Endothelial cell of umbilical vein (primary cell): Measurements from ENCODE around the gene RYR2. TPM values are rescaled to one million over a fixed set of nuclear protein-coding genes. Genes with fewer than 3 reads are reported as not detected.

ENCODE experiments used
- BruUV-seq: library from RNA; stranded (reverse); fragments of 400-500 nt; replicated peaks from 2 replicates; lab custom pipeline; 2021; lab: Mats Ljungman, UMichigan
- CTCF ChIA-PET: fragments of 300-600, 350-600 bp; sonication (Branson Sonifier 250); formaldehyde crosslinking; loops from one replicate; lab custom pipeline; 2021; ENCODE audit warnings: antibody characterized with exemption, inconsistent platforms; lab: Charles Lee
- POLR2A ChIA-PET: fragments of 300-600, 350-600 bp; sonication (Branson Sonifier 250); formaldehyde crosslinking; loops from one replicate; lab custom pipeline; 2021; ENCODE audit warnings: antibody characterized with exemption, inconsistent platforms; lab: Charles Lee
- DNase-seq: peaks from one replicate; pipeline ENCODE4 v3.0.0-alpha.2; 2011; ENCODE audit warnings: low read depth, low spot score
- FAIRE-seq: peaks from 2 replicates; lab custom pipeline; 2011; peaks lifted over from hg19 to GRCh38; lab: Jason Lieb, UNC
- H2AFZ ChIP-seq: 2 replicates; pipeline ENCODE4 v1.6.0; 2012; ENCODE audit warnings: low read depth, low read length, control low read depth, inconsistent platforms
- H3K27ac ChIP-seq: 2 replicates; pipeline ENCODE4 v1.5.1; 2011; ENCODE audit warnings: low read depth, mild to moderate bottlenecking, control low read depth, low read length, moderate library complexity; ENCODE audit not compliant: insufficient read depth
- H3K27me3 ChIP-seq, 2 experiments: 2 replicates each; pipeline versions ENCODE4 v1.6.0 to v1.6.1; 2011; ENCODE audit warnings: low read length in 2 of 2, mixed read lengths in 1 of 2; ENCODE audit not compliant: control insufficient read depth in 2 of 2, insufficient read depth in 2 of 2
- H3K36me3 ChIP-seq, 2 experiments: 2 replicates in 1 of 2; 3 replicates in 1 of 2; pipeline ENCODE4 v1.5.1; 2011; ENCODE audit warnings: low read length in 2 of 2, mild to moderate bottlenecking in 1 of 2, moderate library complexity in 1 of 2; ENCODE audit not compliant: control insufficient read depth in 2 of 2, insufficient read depth in 2 of 2; ENCODE audit errors: extremely low read depth in 1 of 2
- H3K4me1 ChIP-seq: 3 replicates; pipeline ENCODE4 v1.5.1; 2011; ENCODE audit warnings: mild to moderate bottlenecking, low read length; ENCODE audit not compliant: control insufficient read depth, insufficient read depth; ENCODE audit errors: extremely low read depth
- H3K4me2 ChIP-seq: 2 replicates; pipeline ENCODE4 v1.6.1; 2011; ENCODE audit warnings: low read length, control low read depth, mixed read lengths; ENCODE audit not compliant: insufficient read depth
- H3K4me3 ChIP-seq, 3 experiments: fragments of 200-600 bp in 1 of 3; sonication (generic), shearing (Covaris generic) in 1 of 3; replicated peaks in 1 of 3; 2 replicates each; pipeline ENCODE4 v1.5.1; 2011 to 2016; ENCODE audit warnings: control low read depth in 3 of 3, low read length in 3 of 3, mild to moderate bottlenecking in 2 of 3, inconsistent platforms in 1 of 3, low read depth in 1 of 3, moderate library complexity in 1 of 3; ENCODE audit not compliant: insufficient read depth in 1 of 3
- H3K79me2 ChIP-seq: 2 replicates; pipeline ENCODE4 v1.6.0; 2012; ENCODE audit warnings: low read length, inconsistent platforms; ENCODE audit not compliant: control insufficient read depth, insufficient read depth
- H3K9ac ChIP-seq: replicated peaks from 2 replicates; pipeline ENCODE3; 2011; ENCODE audit warnings: low read length, control low read depth; ENCODE audit not compliant: insufficient read depth; ENCODE audit errors: extremely low read depth
- H3K9me1 ChIP-seq: replicated peaks from 3 replicates; pipeline ENCODE4 v1.6.0; 2011; ENCODE audit warnings: mild to moderate bottlenecking, low read length; ENCODE audit not compliant: control insufficient read depth, insufficient read depth; ENCODE audit errors: extremely low read depth
- H3K9me3 ChIP-seq: replicated peaks from 2 replicates; pipeline ENCODE4 v1.5.1; 2012; ENCODE audit warnings: low read length, inconsistent platforms; ENCODE audit not compliant: control insufficient read depth, insufficient read depth
- H4K20me1 ChIP-seq: replicated peaks from 2 replicates; pipeline ENCODE3; 2011; ENCODE audit warnings: mild to moderate bottlenecking, low read length; ENCODE audit not compliant: control insufficient read depth, insufficient read depth; ENCODE audit errors: extremely low read depth
- EZH2 ChIP-seq: IDR thresholded peaks from 2 replicates; pipeline ENCODE4 v1.6.1; 2012; ENCODE audit warnings: borderline replicate concordance, low read depth, mild to moderate bottlenecking, moderate library complexity, low read length, inconsistent platforms; ENCODE audit not compliant: severe bottlenecking
- FOS ChIP-seq: IDR thresholded peaks from 2 replicates; pipeline ENCODE4 v1.6.1; 2011; ENCODE audit warnings: mild to moderate bottlenecking, low read length, moderate library complexity, borderline replicate concordance; ENCODE audit not compliant: insufficient read depth
- GATA2 ChIP-seq: IDR thresholded peaks from 2 replicates; pipeline ENCODE4 v1.7.0; 2011; ENCODE audit warnings: low read depth, mild to moderate bottlenecking, moderate library complexity, mixed read lengths, low read length; ENCODE audit not compliant: insufficient read length, insufficient read depth
- JUN ChIP-seq: IDR thresholded peaks from 2 replicates; pipeline ENCODE4 v1.6.1; 2011; ENCODE audit warnings: borderline replicate concordance, low read depth; ENCODE audit not compliant: insufficient read length, insufficient read depth
- MAX ChIP-seq: IDR thresholded peaks from 2 replicates; pipeline ENCODE4 v1.6.1; 2011; ENCODE audit not compliant: insufficient read depth, insufficient read length
- MYC ChIP-seq: IDR thresholded peaks from one replicate; pipeline ENCODE4 v1.6.1; 2011; ENCODE audit warnings: mild to moderate bottlenecking, low read depth, low read length
- POLR2A ChIP-seq: IDR thresholded peaks from 2 replicates; pipeline ENCODE4 v1.6.1; 2012; ENCODE audit warnings: low read depth, mild to moderate bottlenecking, control low read depth, low read length
- POLR2AphosphoS5 ChIP-seq: IDR thresholded peaks from 2 replicates; pipeline ENCODE4 v1.6.1; 2012; ENCODE audit warnings: low read depth, mild to moderate bottlenecking, control low read depth, low read length, moderate library complexity; ENCODE audit not compliant: insufficient read depth
- dilution Hi-C: fragments of 300-500 bp; cut with MboI; formaldehyde crosslinking; loops from one replicate; pipeline ENCODE4 v1.15.0; 2019; ENCODE audit warnings: low sequenced_read_pairs; ENCODE audit not compliant: extremely low pct_ligation_motif_present
- intact Hi-C: fragments of 100-400 bp; cut with micrococcal nuclease; formaldehyde crosslinking; loops from one replicate; pipeline ENCODE4 v1.10.0; 2022
- polyA plus RNA-seq, 4 experiments: library from polyadenylated mRNA; depleted of rRNA in 3 of 4; stranded (reverse) in 3 of 4; unstranded in 1 of 4; fragments of >200 nt; gene quantifications; 2 replicates each; pipeline versions ENCODE4 v1.2.1 to v1.2.3, GENCODE V29; 2011 to 2012; ENCODE audit warnings: missing spikeins in 1 of 4
- total RNA-seq: library from RNA; stranded (reverse); gene quantifications from 2 replicates; pipeline ENCODE4 v1.2.3, GENCODE V29; 2021
- TF ChIP-seq, protein P1 (sequence below), 2 donors: IDR thresholded peaks; 1 replicate in 1 of 2; 2 replicates in 1 of 2; pipeline ENCODE4 v1.5.1; 2011; ENCODE audit warnings: low read length in 2 of 2, mild to moderate bottlenecking in 2 of 2, moderate library complexity in 2 of 2, control low read depth in 1 of 2, inconsistent platforms in 1 of 2, low read depth in 1 of 2; ENCODE audit not compliant: insufficient read depth in 1 of 2; ENCODE audit errors: extremely low read depth in 1 of 2

The RYR2 gene
- total and polyA plus RNA-seq, 2 donors (not counting 3 experiments of a cell fraction or from before 2014, with no cell fraction given): not detected

GRCh38 chr1:237170149-237170548 lies 128.2 kb downstream of the RYR2 start:
- no TSS peak for BruUV-seq
- ChIA-PET POLR2A (no interaction called here), CTCF (no interaction called here)
- H3K9me1 ChIP-seq: no peaks in the 10 kb centered on the region
- no peak for DNase-seq
- H2AFZ ChIP-seq: no peak overlapping the region
- FAIRE-seq: no peak
- no peaks in the 10 kb centered on the region for H3K27me3 ChIP-seq
- no peak overlapping the region for H3K4me3 ChIP-seq
- no peaks in the 10 kb centered on the region for H3K79me2 ChIP-seq
- no peak overlapping the region for H3K9ac ChIP-seq
- dilution Hi-C loops (no loop called here), intact Hi-C loops (no loop called here)
- H3K27ac ChIP-seq: no peak overlapping the region
- H3K4me2 ChIP-seq: no peak overlapping the region
- TF ChIP-seq MYC (no peak), FOS (no peak), POLR2AphosphoS5 (no peak), MAX (no peak), GATA2 (no peak), POLR2A (no peak), JUN (no peak), EZH2 (no peak)
- TF ChIP-seq, protein P1, sequence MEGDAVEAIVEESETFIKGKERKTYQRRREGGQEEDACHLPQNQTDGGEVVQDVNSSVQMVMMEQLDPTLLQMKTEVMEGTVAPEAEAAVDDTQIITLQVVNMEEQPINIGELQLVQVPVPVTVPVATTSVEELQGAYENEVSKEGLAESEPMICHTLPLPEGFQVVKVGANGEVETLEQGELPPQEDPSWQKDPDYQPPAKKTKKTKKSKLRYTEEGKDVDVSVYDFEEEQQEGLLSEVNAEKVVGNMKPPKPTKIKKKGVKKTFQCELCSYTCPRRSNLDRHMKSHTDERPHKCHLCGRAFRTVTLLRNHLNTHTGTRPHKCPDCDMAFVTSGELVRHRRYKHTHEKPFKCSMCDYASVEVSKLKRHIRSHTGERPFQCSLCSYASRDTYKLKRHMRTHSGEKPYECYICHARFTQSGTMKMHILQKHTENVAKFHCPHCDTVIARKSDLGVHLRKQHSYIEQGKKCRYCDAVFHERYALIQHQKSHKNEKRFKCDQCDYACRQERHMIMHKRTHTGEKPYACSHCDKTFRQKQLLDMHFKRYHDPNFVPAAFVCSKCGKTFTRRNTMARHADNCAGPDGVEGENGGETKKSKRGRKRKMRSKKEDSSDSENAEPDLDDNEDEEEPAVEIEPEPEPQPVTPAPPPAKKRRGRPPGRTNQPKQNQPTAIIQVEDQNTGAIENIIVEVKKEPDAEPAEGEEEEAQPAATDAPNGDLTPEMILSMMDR (IDR thresholded peaks at IDR 0.05; ENCODE audit: extremely low read depth in 1 of 2, insufficient read depth in 1 of 2, low read depth in 1 of 2, low read length in 2 of 2): no peak
- no peaks in the 10 kb centered on the region for H3K36me3 ChIP-seq
- peaks cover 1% of the 10 kb centered on the region for H3K9me3 ChIP-seq
- peaks cover 6% of the 10 kb centered on the region for H3K4me1 ChIP-seq
- no peaks in the 10 kb centered on the region for H4K20me1 ChIP-seq
